ENCODE data around the gene FAM168B.

DNA sequence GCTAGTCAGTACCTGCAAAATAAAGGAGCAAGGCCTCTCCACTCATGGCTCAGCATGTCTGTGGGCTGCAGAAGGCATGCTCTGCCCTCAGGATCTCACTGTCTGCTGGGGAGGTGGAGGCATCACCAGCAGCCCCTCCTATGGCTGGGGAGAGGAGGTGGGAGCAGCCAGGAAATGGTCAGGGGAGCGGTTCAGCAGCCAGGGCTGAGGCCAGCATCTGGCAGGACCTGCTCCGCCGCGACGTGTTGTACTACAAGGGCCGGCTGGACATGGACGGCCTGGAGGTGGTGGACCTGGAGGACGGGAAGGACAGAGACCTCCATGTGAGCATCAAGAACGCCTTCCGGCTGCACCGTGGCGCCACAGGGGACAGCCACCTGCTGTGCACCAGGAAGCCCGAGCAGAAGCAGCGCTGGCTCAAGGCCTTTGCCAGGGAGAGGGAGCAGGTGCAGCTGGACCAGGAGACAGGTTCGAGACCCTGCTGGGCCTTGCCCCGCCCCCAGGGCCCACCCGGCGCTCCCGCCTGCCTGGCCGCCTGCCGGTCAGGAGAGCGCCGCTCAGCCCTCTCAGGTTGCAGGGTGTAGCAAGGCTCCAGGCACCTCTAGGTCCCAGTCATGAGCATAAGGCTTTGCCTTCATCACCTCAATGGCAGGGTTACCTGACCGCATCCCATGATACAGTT is 49.0 kb downstream of the FAM168B start:
- TF ChIP-seq, protein P1, sequence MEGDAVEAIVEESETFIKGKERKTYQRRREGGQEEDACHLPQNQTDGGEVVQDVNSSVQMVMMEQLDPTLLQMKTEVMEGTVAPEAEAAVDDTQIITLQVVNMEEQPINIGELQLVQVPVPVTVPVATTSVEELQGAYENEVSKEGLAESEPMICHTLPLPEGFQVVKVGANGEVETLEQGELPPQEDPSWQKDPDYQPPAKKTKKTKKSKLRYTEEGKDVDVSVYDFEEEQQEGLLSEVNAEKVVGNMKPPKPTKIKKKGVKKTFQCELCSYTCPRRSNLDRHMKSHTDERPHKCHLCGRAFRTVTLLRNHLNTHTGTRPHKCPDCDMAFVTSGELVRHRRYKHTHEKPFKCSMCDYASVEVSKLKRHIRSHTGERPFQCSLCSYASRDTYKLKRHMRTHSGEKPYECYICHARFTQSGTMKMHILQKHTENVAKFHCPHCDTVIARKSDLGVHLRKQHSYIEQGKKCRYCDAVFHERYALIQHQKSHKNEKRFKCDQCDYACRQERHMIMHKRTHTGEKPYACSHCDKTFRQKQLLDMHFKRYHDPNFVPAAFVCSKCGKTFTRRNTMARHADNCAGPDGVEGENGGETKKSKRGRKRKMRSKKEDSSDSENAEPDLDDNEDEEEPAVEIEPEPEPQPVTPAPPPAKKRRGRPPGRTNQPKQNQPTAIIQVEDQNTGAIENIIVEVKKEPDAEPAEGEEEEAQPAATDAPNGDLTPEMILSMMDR (IDR thresholded peaks at IDR 0.05) = no peak
- TF ChIP-seq POLR2A (IDR thresholded peaks at IDR 0.05) = no peak

All from testis (tissue), 2 donors.